NCI-H446 treated with DMSO at 0.1 percent for 48 hours (cell line): ENCODE measurements around the gene RPA3.

Source experiments
- DNase-seq: peaks from one replicate; lab custom pipeline; 2025; lab: John Stamatoyannopoulos, UW

RPA3 gene

GRCh38 chr7:7653593-7654187 lies 64.7 kb downstream of the RPA3 start:
- no peak for DNase-seq

- DNase-seq, result no peak
Observed at GRCh38 chr7:7652798-7653540, 65.4 kb downstream of the RPA3 start.

- DNase-seq, result no peak
Observed at GRCh38 chr7:7651479-7651878, 66.9 kb downstream of the RPA3 start.

GRCh38 chr7:7650682-7651206 lies 67.7 kb downstream of the RPA3 start:
- DNase-seq, result no peak

GRCh38 chr7:7647495-7648036 lies 70.8 kb downstream of the RPA3 start:
- no peak for DNase-seq

GRCh38 chr7:7642081-7642480 lies 76.3 kb downstream of the RPA3 start:
- DNase-seq, result no peak

- DNase-seq, result no peak
Observed at GRCh38 chr7:7641129-7641663, 77.2 kb downstream of the RPA3 start.

- peak; percentile 99 for DNase-seq
Observed at GRCh38 chr7:7640221-7641128, 77.9 kb downstream of the RPA3 start, which contains the start of gene UMAD1. Gene UMAD1, plus strand, starts transcription at chr7:7640752. Its CDS starts 32,620 bp downstream, at chr7:7673372.

- peak; percentile 6 for DNase-seq
Observed at GRCh38 chr7:7639847-7640220, 78.6 kb downstream of the RPA3 start.

- DNase-seq, result no peak
Observed at GRCh38 chr7:7639421-7639820, 79.0 kb downstream of the RPA3 start.

- no peak for DNase-seq
Observed at GRCh38 chr7:7630626-7631329, 87.6 kb downstream of the RPA3 start.

- no peak for DNase-seq
Observed at GRCh38 chr7:7628476-7628875, 89.9 kb downstream of the RPA3 start.

- no peak for DNase-seq
Observed at GRCh38 chr7:7620644-7621210, 97.7 kb downstream of the RPA3 start.

GRCh38 chr7:7620236-7620635 lies 98.2 kb downstream of the RPA3 start:
- no peak for DNase-seq

GRCh38 chr7:7618410-7618809 lies 100.0 kb downstream of the RPA3 start:
- no peak for DNase-seq

- no peak for DNase-seq
Observed at GRCh38 chr7:7617550-7617949, 100.9 kb downstream of the RPA3 start.

- DNase-seq, result no peak
Observed at GRCh38 chr7:7614018-7614741, 104.2 kb downstream of the RPA3 start.

GRCh38 chr7:7613210-7613609 lies 105.2 kb downstream of the RPA3 start:
- DNase-seq, result no peak

GRCh38 chr7:7612519-7612918 lies 105.9 kb downstream of the RPA3 start:
- DNase-seq, result no peak

- no peak for DNase-seq
Observed at GRCh38 chr7:7609330-7609729, 109.1 kb downstream of the RPA3 start.
